Neural cell (in vitro differentiated cells): ENCODE results near the gene AP3B1. TPM values are rescaled to one million over a fixed set of nuclear protein-coding genes. Genes with fewer than 3 reads are reported as not detected.

Source experiments
- H2AFZ ChIP-seq: fragments of 200-600, 300-800 bp; sonication (generic), shearing (Covaris generic); 2 replicates; pipeline ENCODE4 v1.6.0; 2014; ENCODE audit warnings: low read depth, mild to moderate bottlenecking, antibody characterized with exemption, low read length, moderate library complexity
- H3F3A ChIP-seq: fragments of 200-600 bp; shearing (Covaris generic); 2 replicates; pipeline ENCODE4 v1.6.1; 2016; ENCODE audit warnings: mild to moderate bottlenecking, moderate library complexity, mixed read lengths, antibody characterized with exemption, low read length; ENCODE audit not compliant: insufficient read depth, poor library complexity, severe bottlenecking
- H3K27ac ChIP-seq: fragments of 200-600, 300-800 bp; sonication (generic), shearing (Covaris generic); 2 replicates; pipeline ENCODE4 v1.5.1; 2014; ENCODE audit warnings: mild to moderate bottlenecking, low read length, moderate library complexity
- H3K27me3 ChIP-seq: fragments of 300-800, 200-600 bp; sonication (generic), shearing (Covaris generic); 2 replicates; pipeline ENCODE4 v1.6.0; 2014; ENCODE audit warnings: mild to moderate bottlenecking, low read depth, low read length, moderate library complexity; ENCODE audit not compliant: insufficient read depth
- H3K36me3 ChIP-seq: fragments of 300-800, 200-600 bp; sonication (generic), shearing (Covaris generic); 2 replicates; pipeline ENCODE4 v1.5.1; 2014; ENCODE audit warnings: mild to moderate bottlenecking, antibody characterized with exemption, low read length, moderate library complexity; ENCODE audit not compliant: insufficient read depth
- H3K4me2 ChIP-seq: fragments of 300-800, 200-600 bp; sonication (generic), shearing (Covaris generic); 2 replicates; pipeline ENCODE4 v1.6.0; 2014; ENCODE audit warnings: mild to moderate bottlenecking, low read length
- H3K4me3 ChIP-seq: fragments of 300-800, 200-600 bp; sonication (generic), shearing (Covaris generic); 2 replicates; pipeline ENCODE4 v1.5.1; 2014; ENCODE audit warnings: mild to moderate bottlenecking, low read length, moderate library complexity
- H3K79me2 ChIP-seq: fragments of 200-600 bp; shearing (Covaris generic); replicated peaks from 2 replicates; pipeline ENCODE4 v1.6.0; 2014; ENCODE audit warnings: mild to moderate bottlenecking, low read length, moderate library complexity; ENCODE audit not compliant: insufficient read depth
- H3K9ac ChIP-seq: fragments of 300-800, 200-600 bp; sonication (generic), shearing (Covaris generic); 2 replicates; pipeline ENCODE4 v1.6.1; 2016; ENCODE audit warnings: mild to moderate bottlenecking, low read length, mixed read lengths
- H3K9me2 ChIP-seq: fragments of 200-600 bp; shearing (Covaris generic); 2 replicates; pipeline ENCODE4 v1.6.1; 2016; ENCODE audit warnings: mild to moderate bottlenecking, low read length, mixed read lengths; ENCODE audit not compliant: insufficient read depth
- H3K9me3 ChIP-seq: fragments of 200-600, 300-800 bp; sonication (generic), shearing (Covaris generic); 2 replicates; pipeline ENCODE4 v1.6.1; 2016; ENCODE audit warnings: mild to moderate bottlenecking, mixed run types, low read length, moderate library complexity, mixed read lengths
- H4K20me1 ChIP-seq: fragments of 200-600 bp; shearing (Covaris generic); 2 replicates; pipeline ENCODE4 v1.6.1; 2016; ENCODE audit warnings: mild to moderate bottlenecking, mixed run types; ENCODE audit not compliant: insufficient read depth
- EP300 ChIP-seq: fragments of 450-650 bp; conservative IDR thresholded peaks from 2 replicates; pipeline ENCODE4 v1.6.1; 2014; ENCODE audit warnings: antibody characterized with exemption, mild to moderate bottlenecking, moderate library complexity; ENCODE audit not compliant: poor library complexity, severe bottlenecking
- EZH2 ChIP-seq: fragments of 200-600, 300-800 bp; shearing (Covaris generic), sonication (generic); IDR thresholded peaks from 2 replicates; pipeline ENCODE4 v1.6.1; 2014; ENCODE audit warnings: antibody characterized with exemption, low read length, borderline replicate concordance, mild to moderate bottlenecking; ENCODE audit not compliant: insufficient read depth, poor library complexity, severe bottlenecking
- MXI1 ChIP-seq: fragments of 450-650 bp; conservative IDR thresholded peaks from 2 replicates; pipeline ENCODE4 v1.6.1; 2014; ENCODE audit warnings: antibody characterized with exemption, mild to moderate bottlenecking; ENCODE audit not compliant: poor library complexity, severe bottlenecking
- POLR2AphosphoS5 ChIP-seq: IDR thresholded peaks from 2 replicates; pipeline ENCODE4 v1.6.1; 2012
- RAD21 ChIP-seq: fragments of 450-650 bp; conservative IDR thresholded peaks from 2 replicates; pipeline ENCODE4 v1.6.1; 2014; ENCODE audit warnings: antibody characterized with exemption, mild to moderate bottlenecking, moderate library complexity
- REST ChIP-seq: IDR thresholded peaks from 2 replicates; pipeline ENCODE4 v1.6.1; 2012; ENCODE audit warnings: borderline replicate concordance
- SMC3 ChIP-seq: fragments of 450-650 bp; conservative IDR thresholded peaks from 2 replicates; pipeline ENCODE4 v1.6.1; 2014; ENCODE audit warnings: antibody characterized with exemption, mild to moderate bottlenecking, moderate library complexity; ENCODE audit not compliant: poor library complexity
- TAF1 ChIP-seq: IDR thresholded peaks from 2 replicates; pipeline ENCODE4 v1.6.1; 2012; ENCODE audit warnings: low read depth
- polyA plus RNA-seq: library from polyadenylated mRNA; depleted of rRNA; stranded (reverse); fragments of >200 nt; gene quantifications from 2 replicates; pipeline ENCODE4 v1.2.3, GENCODE V29; 2014
- TF ChIP-seq, protein P1 (sequence below): fragments of 450-650 bp; IDR thresholded peaks from 2 replicates; pipeline ENCODE4 v1.5.1; 2014; ENCODE audit warnings: antibody characterized with exemption, mild to moderate bottlenecking, moderate library complexity; ENCODE audit not compliant: poor library complexity, severe bottlenecking

AP3B1 gene
- polyA plus RNA-seq, 1 donor from 2014 or later: 8.5 TPM

DNA sequence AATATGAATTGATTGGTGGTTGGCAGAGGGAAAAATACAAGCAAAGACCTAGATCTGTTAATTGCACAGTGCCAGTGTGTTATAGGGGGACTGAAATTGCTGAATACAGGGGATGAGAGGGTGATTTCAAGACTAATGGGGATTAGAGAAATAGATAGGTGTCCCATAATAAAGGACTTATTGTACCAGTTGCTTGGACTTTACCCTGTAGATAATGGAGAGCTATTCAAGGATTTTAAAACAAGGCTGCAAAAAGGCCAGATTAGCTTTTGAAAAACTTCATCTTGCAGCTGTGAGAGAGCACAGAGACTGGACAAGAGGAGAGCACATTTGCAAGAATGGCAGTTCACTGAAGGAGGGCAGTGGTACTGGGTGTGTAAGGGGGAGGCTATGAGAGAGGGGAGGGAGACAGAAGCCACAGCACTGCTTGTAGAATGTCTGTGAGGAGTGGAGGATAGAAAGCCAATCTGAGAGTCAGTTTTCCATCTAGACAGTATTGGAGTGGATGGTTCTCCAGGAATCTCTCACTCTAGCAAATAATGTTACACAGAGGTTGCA, 37.1 kb upstream of the AP3B1 start:
- Histone ChIP-seq H3K9me3 (no peaks in the 10 kb centered on the region), H3K79me2 (no peaks in the 10 kb centered on the region), H3K9me2 (no peaks in the 10 kb centered on the region), H3K27ac (no peak overlapping the region), H3K4me3 (no peak overlapping the region), H4K20me1 (no peaks in the 10 kb centered on the region), H3K4me2 (no peak overlapping the region), H2AFZ (no peak overlapping the region), H3F3A (no peaks in the 10 kb centered on the region), H3K36me3 (no peaks in the 10 kb centered on the region), H3K9ac (no peak overlapping the region), H3K27me3 (no peaks in the 10 kb centered on the region)
- TF ChIP-seq POLR2AphosphoS5: no peak
- TF ChIP-seq, protein P1, sequence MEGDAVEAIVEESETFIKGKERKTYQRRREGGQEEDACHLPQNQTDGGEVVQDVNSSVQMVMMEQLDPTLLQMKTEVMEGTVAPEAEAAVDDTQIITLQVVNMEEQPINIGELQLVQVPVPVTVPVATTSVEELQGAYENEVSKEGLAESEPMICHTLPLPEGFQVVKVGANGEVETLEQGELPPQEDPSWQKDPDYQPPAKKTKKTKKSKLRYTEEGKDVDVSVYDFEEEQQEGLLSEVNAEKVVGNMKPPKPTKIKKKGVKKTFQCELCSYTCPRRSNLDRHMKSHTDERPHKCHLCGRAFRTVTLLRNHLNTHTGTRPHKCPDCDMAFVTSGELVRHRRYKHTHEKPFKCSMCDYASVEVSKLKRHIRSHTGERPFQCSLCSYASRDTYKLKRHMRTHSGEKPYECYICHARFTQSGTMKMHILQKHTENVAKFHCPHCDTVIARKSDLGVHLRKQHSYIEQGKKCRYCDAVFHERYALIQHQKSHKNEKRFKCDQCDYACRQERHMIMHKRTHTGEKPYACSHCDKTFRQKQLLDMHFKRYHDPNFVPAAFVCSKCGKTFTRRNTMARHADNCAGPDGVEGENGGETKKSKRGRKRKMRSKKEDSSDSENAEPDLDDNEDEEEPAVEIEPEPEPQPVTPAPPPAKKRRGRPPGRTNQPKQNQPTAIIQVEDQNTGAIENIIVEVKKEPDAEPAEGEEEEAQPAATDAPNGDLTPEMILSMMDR: no peak
- no peak for TF ChIP-seq EZH2
- no peak for TF ChIP-seq EP300
- no peak for TF ChIP-seq TAF1
- TF ChIP-seq RAD21: no peak
- no peak for TF ChIP-seq MXI1
- no peak for TF ChIP-seq SMC3
- TF ChIP-seq REST: no peak

GRCh38 chr5:78328585-78329173, 34.2 kb upstream of the AP3B1 start:
- Histone ChIP-seq H3K27me3 (no peaks in the 10 kb centered on the region), H3K9ac (no peak overlapping the region), H3K27ac (no peak overlapping the region), H3K36me3 (no peaks in the 10 kb centered on the region), H3K4me3 (no peak overlapping the region), H2AFZ (no peak overlapping the region), H4K20me1 (no peaks in the 10 kb centered on the region), H3K9me2 (no peaks in the 10 kb centered on the region), H3F3A (no peaks in the 10 kb centered on the region), H3K79me2 (no peaks in the 10 kb centered on the region), H3K9me3 (no peaks in the 10 kb centered on the region), H3K4me2 (no peak overlapping the region)
- TF ChIP-seq RAD21 (no peak), TAF1 (no peak), EZH2 (no peak), MXI1 (no peak), POLR2AphosphoS5 (no peak)
